Body of pancreas (tissue), 4 donors: ENCODE measurements around the gene RUFY2. TPM values are rescaled to one million over a fixed set of nuclear protein-coding genes. Genes with fewer than 3 reads are reported as not detected.
A peak's percentile ranks its signal among the peaks of the same experiment; 100 is the strongest.

Experiments
- ATAC-seq: fragments of 150-250 bp; one replicate; pipeline ENCODE4 v1.9.1; 2016
- DNase-seq, 4 donors: peaks; one replicate each; pipeline ENCODE4 v3.0.0-alpha.2; 2019
- H3K27ac ChIP-seq, 4 donors: fragments of 200-600 bp; sonication (generic); 1 replicate in 3 of 4; 2 replicates in 1 of 4; pipeline versions ENCODE4 v1.5.1 to v1.6.1; 2016 to 2019; ENCODE audit warnings: mild to moderate bottlenecking in 1 of 4, mixed read lengths in 1 of 4, moderate library complexity in 1 of 4
- H3K27me3 ChIP-seq, 2 donors: fragments of 200-600 bp; sonication (generic); one replicate each; pipeline ENCODE4 v1.6.0; 2016; ENCODE audit warnings: mild to moderate bottlenecking in 1 of 2
- H3K36me3 ChIP-seq, 2 donors: fragments of 200-600 bp; sonication (generic); replicated peaks in 1 of 2; 2 replicates each; pipeline ENCODE4 v1.5.1; 2016; ENCODE audit warnings: low read depth in 2 of 2; ENCODE audit not compliant: insufficient read depth in 1 of 2
- H3K4me1 ChIP-seq: fragments of 200-600 bp; sonication (generic); one replicate; pipeline ENCODE4 v1.6.0; 2016
- H3K4me3 ChIP-seq, 2 donors: fragments of 200-600 bp; sonication (generic); 1 replicate in 1 of 2; 2 replicates in 1 of 2; pipeline ENCODE4 v1.5.1; 2016 to 2019
- H3K9me3 ChIP-seq, 3 donors: fragments of 200-600 bp; sonication (generic); 1 replicate in 2 of 3; 2 replicates in 1 of 3; pipeline ENCODE4 v1.5.1; 2016
- CTCF ChIP-seq, 7 experiments: fragments of 450-650 bp in 4 of 7; fragments of 200-600 bp in 3 of 7; sonication (generic) in 3 of 7; IDR thresholded peaks; one replicate each; pipeline ENCODE4 v1.5.1; 2016 to 2019; ENCODE audit warnings: antibody characterized with exemption in 7 of 7
- POLR2A ChIP-seq, 3 donors: fragments of 450-650 bp; IDR thresholded peaks; one replicate each; pipeline ENCODE4 v1.6.1; 2016; ENCODE audit warnings: antibody characterized with exemption in 3 of 3, mild to moderate bottlenecking in 2 of 3
- WGBS, 2 donors: methylation state at CpG; one replicate each; pipeline ENCODE4 v1.1.5; 2017; 5-methylcytosine and 5-hydroxymethylcytosine counted together
- intact Hi-C: fragments of 100-400 bp; cut with DNase I; formaldehyde crosslinking; loops from one replicate; pipeline ENCODE4 v1.15.1; 2023
- total RNA-seq, 2 donors: library from RNA; depleted of rRNA; stranded (reverse); fragments of >200 nt; gene quantifications; one replicate each; pipeline ENCODE4 v1.1.0, GENCODE V29; 2016

RUFY2 gene
- total RNA-seq, 2 donors from 2014 or later: 17.8 to 26.2 TPM

DNA sequence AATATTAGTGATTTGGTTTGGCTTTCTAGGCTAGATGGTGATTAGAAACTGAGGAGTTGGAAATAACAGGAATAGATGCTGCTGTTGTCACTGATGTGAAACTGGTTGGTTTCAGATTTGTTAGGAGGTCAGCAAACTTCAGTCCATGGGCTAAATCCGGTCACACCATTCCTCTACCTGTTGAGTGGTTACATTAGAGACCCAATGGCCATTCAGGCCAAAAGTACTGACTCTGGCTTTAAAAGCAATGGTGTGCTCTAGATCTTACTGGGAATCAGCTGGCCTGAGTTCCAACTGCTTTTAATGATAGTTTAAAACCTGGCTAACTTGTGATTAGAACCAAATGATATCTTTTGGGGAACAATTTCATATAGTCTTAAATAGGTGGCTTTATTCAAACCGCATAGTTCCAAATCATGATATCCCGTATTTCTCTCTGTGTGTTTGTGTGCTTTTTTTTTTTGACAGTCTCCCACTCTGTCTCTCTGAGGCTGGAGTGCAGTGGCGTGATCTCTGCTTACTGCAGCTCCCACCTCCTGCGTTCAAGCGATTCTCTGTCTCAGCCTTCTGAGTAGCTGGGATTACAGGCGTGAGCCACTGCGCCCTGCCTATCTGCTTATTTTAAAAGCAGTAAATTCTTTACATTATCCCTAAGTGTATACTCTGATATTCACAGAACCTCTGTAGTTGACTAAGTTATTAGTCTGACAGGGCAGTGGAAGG, 66.6 kb downstream of the RUFY2 start:
- intact Hi-C loops: no loop called here
- H3K36me3 ChIP-seq: peaks cover 21 to 42% of the 10 kb centered on the region in 2 donors

DNA sequence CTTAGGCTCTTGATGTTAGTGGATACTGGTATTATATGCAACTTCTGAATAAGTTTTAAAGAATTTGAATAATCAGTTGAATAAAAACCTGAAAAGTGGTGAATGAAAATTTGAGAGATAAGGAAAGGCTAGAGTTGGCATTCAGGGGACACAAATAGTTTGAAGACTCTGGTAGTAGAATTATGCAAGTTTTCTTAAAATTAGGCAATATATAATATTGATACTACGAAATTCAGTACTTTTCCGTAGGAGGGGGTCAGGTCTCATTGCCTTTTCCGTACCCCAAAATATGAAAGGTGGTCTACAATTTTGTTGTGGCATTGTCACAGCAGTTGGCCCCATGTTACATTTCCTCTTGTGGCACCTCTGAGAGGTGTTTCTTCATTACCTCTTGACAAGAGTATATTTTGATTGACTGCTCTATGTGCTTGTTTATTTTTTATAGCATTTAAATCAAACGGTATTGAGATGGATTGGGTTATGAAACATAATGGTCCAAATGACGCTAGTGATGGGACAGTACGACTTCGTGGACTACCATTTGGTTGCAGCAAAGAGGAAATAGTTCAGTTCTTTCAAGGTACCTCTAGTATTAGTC, 70.2 kb downstream of the RUFY2 start:
- H3K27ac ChIP-seq: no peak overlapping the region
- peaks cover 13 to 32% of the 10 kb centered on the region in 2 donors for H3K36me3 ChIP-seq
- no peaks in the 10 kb centered on the region for H3K9me3 ChIP-seq
- H3K4me1 ChIP-seq: peaks cover 40% of the 10 kb centered on the region
- H3K4me3 ChIP-seq: no peak overlapping the region
- DNase-seq (no peak), ATAC-seq (no peak)
- 59 to 72% methylated on average over 7 of the region's 7 CpGs for WGBS, 2 donors
- intact Hi-C loops: no loop called here
- no peaks in the 10 kb centered on the region for H3K27me3 ChIP-seq
- TF ChIP-seq POLR2A (IDR thresholded peaks at IDR 0.05): no peak
- no peak for TF ChIP-seq CTCF (IDR thresholded peaks at IDR 0.05)

More for the DNA sequence above, 66.6 kb downstream of the RUFY2 start:
- no peak for TF ChIP-seq POLR2A (IDR thresholded peaks at IDR 0.05)
- TF ChIP-seq CTCF (IDR thresholded peaks at IDR 0.05): no peak
- H3K4me3 ChIP-seq: no peak overlapping the region
- no peaks in the 10 kb centered on the region for H3K27me3 ChIP-seq
- no peaks in the 10 kb centered on the region for H3K9me3 ChIP-seq
- DNase-seq (no peak), ATAC-seq (no peak)
- 92 to 97% methylated on average over 8 of the region's 8 CpGs for WGBS, 2 donors
- H3K4me1 ChIP-seq: peaks cover 25% of the 10 kb centered on the region
- H3K27ac ChIP-seq: no peak overlapping the region

DNA sequence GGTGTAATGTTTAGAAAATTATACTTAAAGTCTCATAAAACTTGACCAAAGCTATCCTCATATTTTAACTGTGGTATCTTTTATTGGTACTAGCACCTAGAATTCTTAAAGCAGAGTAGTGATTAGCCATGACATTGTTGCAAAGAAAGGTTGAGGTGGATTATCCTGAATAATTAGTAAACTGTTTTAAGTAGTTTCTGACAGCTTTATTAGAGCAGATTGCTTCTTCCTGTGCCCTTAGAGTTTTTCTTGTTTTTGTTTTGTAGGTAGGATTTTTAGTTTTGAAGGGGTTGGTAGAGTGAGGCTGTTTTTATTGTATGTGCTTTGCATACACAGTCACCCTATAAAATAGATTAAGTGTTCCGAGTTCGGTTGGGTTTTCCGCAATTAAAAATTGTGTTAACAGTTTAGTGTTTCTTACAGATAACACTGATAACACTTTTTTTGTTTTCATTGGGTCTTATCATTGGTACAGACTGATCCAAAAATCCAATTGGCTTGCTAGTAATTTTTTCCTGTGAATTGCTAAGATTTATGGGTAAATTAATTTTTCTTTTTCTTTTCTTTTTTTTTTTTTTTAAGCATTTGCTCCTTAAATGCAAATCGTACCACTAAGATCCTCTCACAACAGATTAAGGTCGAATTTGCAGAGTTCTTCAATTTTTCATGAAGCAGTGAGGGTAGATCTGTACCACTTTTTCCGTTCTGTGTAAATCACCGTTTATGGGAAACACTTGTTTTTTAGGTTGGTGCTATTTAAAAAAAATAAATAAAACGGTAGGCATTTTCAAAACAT, 72.2 kb downstream of the RUFY2 start:
- no peak for DNase-seq
- 2 to 4% methylated on average over 8 of the region's 8 CpGs for WGBS, 2 donors
- peaks cover 0 to 13% of the 10 kb centered on the region in 2 donors for H3K36me3 ChIP-seq
- peaks cover 47% of the 10 kb centered on the region for H3K4me1 ChIP-seq
- TF ChIP-seq POLR2A (IDR thresholded peaks at IDR 0.05): no peak
- ATAC-seq: no peak
- no peaks in the 10 kb centered on the region for H3K9me3 ChIP-seq
- H3K27me3 ChIP-seq: no peaks in the 10 kb centered on the region
- no peak overlapping the region for H3K27ac ChIP-seq
- intact Hi-C loops: no loop called here
- peak overlapping the region in 1 of 2 donors; percentile 3 for H3K4me3 ChIP-seq

GRCh38 chr10:68333440-68334431, 73.3 kb downstream of the RUFY2 start:
- Histone ChIP-seq H3K4me1 (peaks cover 50% of the 10 kb centered on the region), H3K36me3 (peaks cover 0 to 2% of the 10 kb centered on the region in 2 donors), H3K4me3 (peak overlapping the region; percentile 3 to 55), H3K27me3 (no peaks in the 10 kb centered on the region), H3K9me3 (no peaks in the 10 kb centered on the region), H3K27ac (peak overlapping the region in 3 of 4 donors; percentile 93 to 99 (median 96))
- 2 to 3% methylated on average over 10 of the region's 10 CpGs for WGBS, 2 donors
- ATAC-seq (no peak), DNase-seq (no peak)
- no peak for TF ChIP-seq CTCF (IDR thresholded peaks at IDR 0.05)
- no peak for TF ChIP-seq POLR2A (IDR thresholded peaks at IDR 0.05)
- intact Hi-C loops: no loop called here
